Small intestine (tissue), 7 donors: Measurements from ENCODE around the gene ELF5. TPM values are rescaled to one million over a fixed set of nuclear protein-coding genes. Genes with fewer than 3 reads are reported as not detected.

Experiments
- DNase-seq, 2 donors: peaks; one replicate each; pipeline versions ENCODE4 v3.0.0 to v3.0.0-alpha.2; 2013
- FAIRE-seq: peaks from 2 replicates; lab custom pipeline; 2012; peaks lifted over from hg19 to GRCh38; lab: Jason Lieb, UNC
- H3K27ac ChIP-seq, 3 donors: one replicate each; pipeline ENCODE4 v1.5.1; 2013; ENCODE audit warnings: low read length in 2 of 3, mild to moderate bottlenecking in 2 of 3, control low read depth in 1 of 3, inconsistent platforms in 1 of 3, low read depth in 1 of 3, moderate library complexity in 1 of 3
- H3K27me3 ChIP-seq, 3 donors: one replicate each; pipeline ENCODE4 v1.6.1; 2013; ENCODE audit warnings: low read length in 3 of 3, inconsistent platforms in 1 of 3; ENCODE audit not compliant: control insufficient read depth in 3 of 3, insufficient read depth in 3 of 3
- H3K36me3 ChIP-seq, 3 donors: one replicate each; pipeline ENCODE4 v1.6.1; 2013; ENCODE audit warnings: low read length in 3 of 3, inconsistent platforms in 1 of 3, low read depth in 1 of 3, mild to moderate bottlenecking in 1 of 3, moderate library complexity in 1 of 3; ENCODE audit not compliant: control insufficient read depth in 3 of 3, insufficient read depth in 2 of 3
- H3K4me1 ChIP-seq, 3 donors: one replicate each; pipeline ENCODE4 v1.6.1; 2013; ENCODE audit warnings: low read length in 2 of 3, inconsistent platforms in 1 of 3, low read depth in 1 of 3, mild to moderate bottlenecking in 1 of 3, moderate library complexity in 1 of 3; ENCODE audit not compliant: control insufficient read depth in 3 of 3, insufficient read depth in 2 of 3
- H3K4me3 ChIP-seq, 3 donors: one replicate each; pipeline ENCODE4 v1.5.1; 2013; ENCODE audit warnings: low read length in 3 of 3, control low read depth in 1 of 3, inconsistent platforms in 1 of 3, low read depth in 1 of 3, mild to moderate bottlenecking in 1 of 3, moderate library complexity in 1 of 3
- H3K9me3 ChIP-seq, 2 donors: one replicate each; pipeline ENCODE4 v1.6.1; 2013; ENCODE audit warnings: low read depth in 1 of 2, low read length in 1 of 2; ENCODE audit not compliant: control insufficient read depth in 2 of 2, insufficient read depth in 1 of 2
- WGBS, 3 donors: extraction: QIAGEN DNeasy Blood & Tissue Kit; methylation state at CpG; one replicate each; pipeline ENCODE4 v1.1.7; 2013; 5-methylcytosine and 5-hydroxymethylcytosine counted together
- polyA plus RNA-seq, 4 donors: library from polyadenylated mRNA; stranded (reverse) in 3 of 4; unstranded in 1 of 4; fragments of 200-250 nt in 3 of 4; fragments of 120-200 nt in 1 of 4; gene quantifications; one replicate each; pipeline versions ENCODE4 v1.2.1 to v1.2.3, GENCODE V29; 2013
- donor health status: healthy with polysubstance abuse.
- donor health status: control.
- donor health status: control.
- donor health status: Bipolar disorder and iron deficiency.
- donor health status: healthy.

ELF5 gene
- polyA plus RNA-seq, 4 donors = not detected

DNA sequence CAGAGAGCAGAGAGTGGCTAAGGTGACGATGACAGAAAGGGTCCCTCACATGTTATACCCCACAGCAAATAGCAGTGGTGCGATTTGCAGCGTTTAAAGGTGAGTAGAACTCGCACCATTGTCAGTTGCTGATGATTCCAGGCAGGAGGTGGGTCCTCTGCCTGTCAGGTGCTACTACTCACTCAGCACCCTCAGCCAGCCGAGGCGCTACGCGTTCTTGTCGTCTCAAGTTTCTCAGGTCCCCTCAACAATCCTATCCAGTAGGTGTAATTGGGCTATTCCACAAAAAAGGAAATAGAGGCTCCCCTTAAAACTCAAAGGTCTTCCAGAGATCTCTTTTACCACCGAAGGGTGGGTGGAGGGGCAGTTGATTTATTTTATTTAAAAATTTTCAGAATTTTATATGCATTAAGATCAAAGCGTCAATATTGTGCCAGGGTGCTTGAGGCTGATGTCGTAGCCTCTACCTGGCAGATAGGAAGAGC lies 18.3 kb downstream of the ELF5 start:
- no peak for DNase-seq
- Histone ChIP-seq H3K27ac (no peak overlapping the region), H3K27me3 (peaks cover 0 to 3% (median 0%) of the 10 kb centered on the region in 3 donors), H3K9me3 (no peaks in the 10 kb centered on the region), H3K4me1 (no peaks in the 10 kb centered on the region), H3K36me3 (no peaks in the 10 kb centered on the region), H3K4me3 (no peak overlapping the region)
- 84 to 89% (median 87%) methylated on average over 12 of the region's 12 CpGs for WGBS, 3 donors
- no peak for FAIRE-seq

DNA sequence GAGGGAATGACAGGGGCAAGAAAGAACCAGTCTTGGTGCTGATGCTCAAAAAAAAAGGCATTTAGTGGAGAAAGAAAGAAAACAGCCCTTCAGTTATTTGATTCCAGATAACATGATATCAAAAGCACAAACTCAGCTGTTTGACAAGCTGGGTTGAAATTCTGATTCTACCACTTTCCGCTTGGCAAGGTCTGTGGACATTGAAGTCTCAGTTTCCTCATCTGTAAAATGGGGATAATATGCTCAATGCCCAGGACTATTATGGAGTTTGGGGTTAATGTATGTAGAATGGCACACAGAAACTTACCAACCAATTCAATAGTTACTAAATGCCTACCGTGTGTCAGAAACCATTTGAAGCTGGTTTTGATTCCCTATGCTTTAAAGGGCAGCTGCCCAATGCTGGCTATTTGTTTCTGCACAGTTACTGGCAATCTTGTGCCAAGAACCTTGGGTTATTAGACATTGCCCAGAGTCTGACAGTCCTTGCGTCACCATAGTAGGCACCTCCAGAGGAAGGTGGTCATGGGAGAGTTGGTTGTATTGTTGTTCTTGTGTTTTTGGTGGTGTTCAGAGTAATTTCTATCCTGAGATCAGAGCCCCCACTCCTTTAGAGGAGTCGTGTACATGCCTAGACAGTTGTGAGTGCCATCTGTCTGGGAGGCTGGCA lies 19.5 kb downstream of the ELF5 start:
- Histone ChIP-seq H3K4me1 (no peaks in the 10 kb centered on the region), H3K9me3 (no peaks in the 10 kb centered on the region), H3K4me3 (no peak overlapping the region), H3K27me3 (peaks cover 0 to 3% (median 0%) of the 10 kb centered on the region in 3 donors), H3K27ac (no peak overlapping the region), H3K36me3 (no peaks in the 10 kb centered on the region)
- 56 to 77% (median 60%) methylated on average over 4 of the region's 4 CpGs for WGBS, 3 donors
- FAIRE-seq = no peak
- no peak for DNase-seq

DNA sequence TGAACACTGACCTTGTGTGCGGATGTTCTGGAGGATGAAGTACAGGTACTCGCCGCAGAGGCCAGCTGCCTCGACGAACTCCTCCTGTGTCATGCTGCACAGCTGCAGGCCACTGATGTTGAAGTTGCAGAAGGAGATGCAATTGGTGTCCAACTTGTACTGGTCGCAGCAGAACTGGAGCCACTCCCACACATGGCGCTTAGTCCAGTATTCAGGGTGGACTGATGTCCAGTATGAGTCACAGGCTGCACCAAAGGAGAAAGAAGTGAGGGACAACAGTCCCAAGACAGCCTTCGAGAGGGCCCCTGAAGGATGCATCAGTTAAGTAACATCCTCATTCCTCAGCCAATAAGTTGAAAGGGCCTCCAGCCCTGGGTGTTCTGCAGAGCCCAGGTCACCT lies 20.1 kb downstream of the ELF5 start:
- no peaks in the 10 kb centered on the region for H3K9me3 ChIP-seq
- DNase-seq (no peak), FAIRE-seq (no peak)
- H3K36me3 ChIP-seq = no peaks in the 10 kb centered on the region
- no peak overlapping the region for H3K4me3 ChIP-seq
- no peaks in the 10 kb centered on the region for H3K4me1 ChIP-seq
- H3K27me3 ChIP-seq = peaks cover 0 to 3% (median 2%) of the 10 kb centered on the region in 3 donors
- H3K27ac ChIP-seq = no peak overlapping the region
- 76 to 85% (median 78%) methylated on average over 8 of the region's 8 CpGs for WGBS, 3 donors

DNA sequence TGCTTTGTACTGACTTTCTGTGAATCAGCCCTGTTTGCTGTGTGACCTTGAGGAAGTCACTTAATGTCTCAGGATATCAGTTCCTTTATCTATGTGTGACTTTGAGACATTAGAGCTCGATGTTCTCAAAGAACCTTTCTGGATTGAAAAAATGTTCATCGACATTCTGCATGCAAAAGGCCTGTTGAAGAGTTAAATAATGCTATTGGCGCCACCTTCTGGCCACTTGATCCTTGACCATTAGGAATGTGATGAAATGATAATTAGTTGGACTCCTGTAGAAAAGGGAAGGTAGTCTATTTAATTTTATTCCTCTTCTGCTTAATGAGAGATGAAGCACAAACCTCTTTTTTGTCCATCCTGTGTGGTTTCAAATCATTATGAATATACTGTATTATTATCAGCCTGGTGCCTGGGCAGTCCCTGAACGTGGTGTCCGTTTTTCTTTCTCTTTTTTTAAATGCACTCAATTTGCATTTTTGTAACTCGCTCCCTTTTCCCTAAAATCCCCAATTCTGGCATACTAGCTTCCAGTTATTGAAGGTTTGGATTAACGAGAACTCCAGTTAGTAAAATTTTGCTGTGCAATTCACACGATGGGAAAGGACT lies 20.7 kb downstream of the ELF5 start:
- no peak for FAIRE-seq
- Histone ChIP-seq H3K36me3 (no peaks in the 10 kb centered on the region), H3K4me1 (no peaks in the 10 kb centered on the region), H3K9me3 (no peaks in the 10 kb centered on the region), H3K27ac (no peak overlapping the region), H3K4me3 (no peak overlapping the region), H3K27me3 (peaks cover 0 to 3% (median 2%) of the 10 kb centered on the region in 3 donors)
- peak; percentile 69 to 73 for DNase-seq
- 39 to 46% (median 45%) methylated on average over 8 of the region's 8 CpGs for WGBS, 3 donors

DNA sequence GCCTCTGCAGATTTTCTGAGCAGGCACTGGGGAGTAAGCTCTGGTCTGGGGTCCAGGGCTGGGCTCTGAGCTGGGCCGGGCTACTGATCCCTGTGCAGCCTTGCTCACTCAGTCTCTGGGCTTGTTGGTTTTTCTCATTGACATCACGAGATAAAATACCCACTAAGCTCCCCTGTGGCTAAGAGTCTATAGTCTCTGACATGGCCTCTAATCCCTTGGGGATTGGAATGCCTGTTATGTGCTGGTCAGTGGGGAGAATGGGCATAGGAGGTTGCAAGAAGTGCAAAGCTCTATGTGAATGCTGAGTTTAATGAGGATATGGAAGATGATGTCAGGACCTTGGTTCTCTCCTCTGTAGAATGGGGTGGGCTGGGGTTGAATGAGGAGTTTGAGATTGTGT lies 23.3 kb downstream of the ELF5 start:
- Histone ChIP-seq H3K27me3 (peaks cover 0 to 3% (median 2%) of the 10 kb centered on the region in 3 donors), H3K9me3 (no peaks in the 10 kb centered on the region), H3K4me3 (no peak overlapping the region), H3K4me1 (no peaks in the 10 kb centered on the region), H3K27ac (no peak overlapping the region), H3K36me3 (no peaks in the 10 kb centered on the region)
- no peak for DNase-seq
- 82 to 87% (median 85%) methylated on average over 2 of the region's 2 CpGs for WGBS, 3 donors
- FAIRE-seq = no peak

DNA sequence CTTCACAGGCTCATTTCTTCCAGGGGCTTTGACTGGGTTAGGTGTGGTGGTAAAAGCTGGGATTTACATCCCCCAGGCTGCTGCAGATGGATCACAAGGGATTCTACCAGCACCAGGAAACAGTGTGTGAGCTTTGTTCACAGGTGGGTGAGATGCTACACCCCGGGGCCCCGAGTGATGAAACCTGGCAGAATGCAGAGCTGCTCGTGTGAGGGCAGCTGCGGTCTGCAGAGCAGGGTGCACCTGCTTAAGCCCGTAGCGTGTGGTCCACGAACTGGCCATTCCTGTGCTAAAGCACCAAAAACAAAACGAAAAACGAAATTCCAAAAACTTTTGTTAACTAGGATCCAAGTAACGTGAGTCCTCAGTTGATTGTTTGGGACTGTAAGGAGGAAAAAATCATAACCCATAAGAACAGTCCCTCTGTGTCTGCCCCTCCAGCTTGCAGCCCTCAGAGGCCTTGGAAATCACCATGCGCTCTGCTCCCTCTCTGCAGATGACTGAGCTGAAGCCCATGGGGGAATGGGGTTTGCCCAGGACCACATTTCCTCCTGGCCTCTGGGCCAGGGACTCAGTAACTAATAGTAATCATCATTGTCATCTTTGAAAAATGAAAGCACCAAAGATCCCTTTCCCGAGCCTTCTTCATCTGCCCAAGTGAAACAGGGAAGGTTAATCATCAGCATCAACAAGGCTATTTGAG lies 24.6 kb downstream of the ELF5 start:
- Histone ChIP-seq H3K27ac (no peak overlapping the region), H3K4me3 (no peak overlapping the region), H3K9me3 (no peaks in the 10 kb centered on the region), H3K4me1 (no peaks in the 10 kb centered on the region), H3K36me3 (no peaks in the 10 kb centered on the region), H3K27me3 (peaks cover 0 to 2% (median 0%) of the 10 kb centered on the region in 3 donors)
- no peak for DNase-seq
- WGBS, 3 donors = 83 to 86% (median 85%) methylated on average over 12 of the region's 12 CpGs
- FAIRE-seq = no peak

DNA sequence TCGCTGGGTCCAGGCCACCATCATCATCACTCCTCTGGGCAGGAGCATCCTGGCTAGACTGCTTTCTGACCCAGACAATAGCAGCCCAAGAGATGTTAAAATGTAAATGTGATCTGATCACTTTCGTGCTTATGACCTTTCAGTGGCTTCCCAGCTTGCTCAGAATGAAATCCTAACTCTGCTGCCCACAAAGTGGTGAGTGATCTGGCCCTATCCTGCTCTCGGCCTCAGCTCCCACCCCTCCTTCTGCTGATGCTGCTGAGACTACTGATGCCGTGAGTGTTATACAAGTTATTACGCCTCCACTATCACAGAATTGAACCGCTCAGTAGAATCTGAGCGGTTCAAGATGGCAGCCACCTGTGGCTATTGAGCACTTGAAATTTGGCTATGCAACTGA lies 26.2 kb downstream of the ELF5 start:
- Histone ChIP-seq H3K27ac (no peak overlapping the region), H3K9me3 (no peaks in the 10 kb centered on the region), H3K4me3 (no peak overlapping the region), H3K4me1 (no peaks in the 10 kb centered on the region), H3K36me3 (no peaks in the 10 kb centered on the region), H3K27me3 (peaks cover 0 to 2% (median 0%) of the 10 kb centered on the region in 3 donors)
- FAIRE-seq = no peak
- no peak for DNase-seq
- 81 to 86% (median 85%) methylated on average over 7 of the region's 7 CpGs for WGBS, 3 donors

DNA sequence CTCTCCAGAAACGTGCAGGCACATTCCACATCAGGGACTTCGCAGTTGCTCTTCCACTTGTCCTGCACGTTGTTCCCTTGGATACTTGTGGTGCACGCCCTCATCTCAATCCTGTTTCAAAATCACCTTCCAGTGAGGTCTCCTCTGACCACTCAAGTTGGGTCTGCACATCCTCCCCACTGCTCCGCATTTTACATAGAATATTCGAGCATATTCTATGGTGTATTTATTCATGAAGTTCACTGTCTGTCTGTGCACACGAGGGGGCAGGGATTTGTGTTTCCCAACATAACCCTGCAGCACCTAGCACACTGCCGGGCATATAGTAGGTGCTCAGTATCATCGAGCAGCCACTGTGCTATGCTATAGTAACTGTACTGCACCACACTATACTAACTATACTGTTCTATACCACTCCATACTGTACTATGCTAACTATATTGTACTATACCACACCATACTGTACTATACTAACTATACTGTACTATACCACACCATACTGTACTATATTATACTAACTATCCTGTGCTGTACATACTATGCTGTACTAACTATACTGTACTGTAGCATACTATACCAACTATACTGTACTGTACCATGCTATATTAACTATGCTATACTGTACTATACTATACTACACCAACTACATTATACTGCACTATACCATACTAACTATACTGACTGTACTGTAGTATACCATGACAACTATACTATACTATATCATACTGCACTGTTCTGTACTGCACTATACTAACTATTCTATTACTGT lies 30.3 kb downstream of the ELF5 start:
- Histone ChIP-seq H3K9me3 (no peaks in the 10 kb centered on the region), H3K4me3 (no peak overlapping the region), H3K36me3 (no peaks in the 10 kb centered on the region), H3K27me3 (no peaks in the 10 kb centered on the region), H3K27ac (no peak overlapping the region), H3K4me1 (no peaks in the 10 kb centered on the region)
- DNase-seq = no peak
- 79 to 90% (median 86%) methylated on average over 9 of the region's 9 CpGs for WGBS, 3 donors
- FAIRE-seq = no peak
